A549 treated with GW870086 at 1 μM for 4 hours (cell line): ENCODE results near the gene SCGB1C1. TPM values are rescaled to one million over a fixed set of nuclear protein-coding genes. Genes with fewer than 3 reads are reported as not detected.

Experiments
- total RNA-seq: library from RNA; stranded (reverse); fragments of 200-300 nt; extraction: Qiagen RNA extraction; gene quantifications from 5 replicates; pipeline ENCODE4 v1.2.3, GENCODE V29; 2022; ENCODE audit warnings: low read depth

The SCGB1C1 gene
- total RNA-seq, result not detected in 5 replicates

DNA sequence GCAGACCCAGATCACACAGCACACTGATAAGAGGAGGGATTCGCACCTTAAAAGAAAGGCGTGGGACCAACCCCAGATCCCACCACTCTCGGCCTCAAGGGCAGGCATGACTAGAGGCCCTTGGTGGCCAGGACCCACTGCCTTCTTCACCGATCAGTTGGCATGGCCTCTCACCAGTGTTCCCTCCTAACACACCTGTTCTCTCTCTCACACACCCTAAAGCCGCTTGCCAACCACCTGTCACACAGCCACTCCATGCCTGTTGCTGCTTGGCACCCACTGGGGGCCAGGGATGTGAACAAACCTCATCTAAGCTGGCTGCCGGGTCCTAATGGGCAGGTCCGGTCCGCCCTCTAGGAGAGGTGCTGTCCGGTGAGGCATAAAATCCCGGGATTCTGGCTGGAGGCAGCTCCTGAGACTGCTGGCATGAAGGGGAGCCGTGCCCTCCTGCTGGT lies at the start of gene SCGB1C1:
Gene SCGB1C1 (plus strand): TSS at position 405 of the 455 bp plus-strand sequence. CDS start 22 bp downstream, at position 427.

DNA sequence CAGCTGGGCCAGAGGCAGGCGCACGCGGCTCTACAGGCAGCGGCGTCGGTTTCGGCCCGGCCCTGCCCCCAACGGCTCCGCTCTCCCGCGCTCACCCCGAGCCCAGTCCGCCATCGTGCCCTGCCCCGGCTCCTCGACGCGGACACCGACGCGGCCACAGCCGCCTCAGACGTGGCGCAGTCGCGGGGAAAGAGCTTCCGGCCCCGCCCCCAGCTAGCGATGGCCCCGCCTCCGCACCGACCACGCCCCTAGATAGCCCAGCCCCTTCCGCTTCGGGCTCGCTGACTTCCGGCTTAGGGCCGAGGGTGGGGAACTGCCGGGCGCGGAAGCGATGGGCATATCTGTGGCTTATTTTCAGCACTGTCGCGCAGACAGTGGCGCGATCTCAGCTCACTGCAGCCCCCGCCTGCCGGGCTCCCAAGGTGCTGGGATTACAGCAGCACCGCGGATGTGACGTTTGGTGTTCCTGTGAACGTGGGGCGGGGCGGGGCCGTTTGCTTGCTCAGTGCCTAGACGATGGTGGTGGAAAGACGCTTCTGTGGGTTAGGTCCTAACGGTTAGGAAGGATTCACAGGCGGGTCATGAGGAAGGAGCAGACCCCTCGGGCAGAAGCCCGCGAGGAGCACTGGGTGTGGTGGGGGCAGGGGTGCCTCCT lies 14.5 kb downstream of the SCGB1C1 start, which contains the start of the genes BET1L and RIC8A:
Gene BET1L (minus strand): TSS at position 192 of the 655 bp plus-strand sequence. CDS start 78 bp downstream, at position 114.
Gene RIC8A (plus strand): TSS at position 501 of the 655 bp plus-strand sequence. CDS start 1,147 bp downstream, outside the sequence.

GRCh38 chr11:235997-236773 lies 43.3 kb downstream of the SCGB1C1 start, which contains the start of gene SIRT3:
SIRT3 (minus strand) TSS chr11:236342; CDS start chr11:236328, 14 bp downstream.

DNA sequence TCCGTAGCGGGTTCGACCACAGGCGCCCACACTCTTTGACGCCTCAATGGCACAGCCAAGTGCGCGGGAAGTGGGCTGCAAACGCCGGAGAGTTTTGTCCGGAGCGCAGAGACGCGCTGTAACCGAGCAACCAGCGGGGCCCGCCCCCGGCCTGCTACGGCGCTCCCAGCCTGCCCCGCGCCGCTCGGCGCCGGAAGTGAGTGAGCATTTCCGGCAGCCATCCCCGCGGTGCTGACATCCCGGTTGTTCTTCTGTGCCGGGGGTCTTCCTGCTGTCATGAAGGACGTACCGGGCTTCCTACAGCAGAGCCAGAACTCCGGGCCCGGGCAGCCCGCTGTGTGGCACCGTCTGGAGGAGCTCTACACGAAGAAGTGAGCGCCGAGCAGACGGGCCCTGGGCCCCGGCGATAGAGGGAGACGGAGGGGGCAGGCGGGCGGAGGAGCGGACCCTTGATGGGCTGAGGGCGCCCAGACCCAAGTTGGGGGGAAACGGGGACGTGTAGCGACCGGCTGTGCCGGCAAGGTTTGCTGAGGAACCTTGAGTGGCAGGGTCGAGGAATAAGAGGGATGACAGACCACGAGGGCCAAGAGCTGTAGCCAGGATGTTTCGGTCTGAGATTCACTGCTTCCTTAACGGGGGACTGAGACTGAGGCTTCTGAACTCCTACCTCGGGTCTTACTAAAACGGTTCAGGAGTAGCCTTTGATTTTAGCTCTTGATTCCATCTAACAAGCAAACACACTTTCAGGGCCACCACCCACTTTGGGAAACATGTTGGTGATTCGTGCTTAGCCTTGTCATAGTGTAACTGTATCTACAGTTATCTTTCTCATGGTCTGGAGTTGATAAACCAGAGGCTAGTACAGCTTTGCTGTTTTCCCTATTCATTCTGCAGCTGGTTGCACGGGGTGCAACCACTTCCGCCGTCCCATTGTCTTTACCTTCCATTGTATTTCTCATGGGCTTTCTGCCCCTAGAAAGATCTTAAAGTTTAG lies 44.2 kb downstream of the SCGB1C1 start, which contains the start of gene PSMD13:
Gene PSMD13 (plus strand): TSS at position 203 of the 994 bp plus-strand sequence. CDS start 74 bp downstream, at position 277.

Other genes starting within 250 kb of the SCGB1C1 start
- 42.8 to 49.0 TPM (median 47.3 TPM) in 5 replicates for gene BET1L, start 14.3 kb downstream of the SCGB1C1 start, total RNA-seq
- gene RIC8A, start 14.6 kb downstream of the SCGB1C1 start, total RNA-seq, result 110 to 125 TPM (median 117 TPM) in 5 replicates
- 19.2 to 22.3 TPM (median 21.1 TPM) in 5 replicates for gene SIRT3, start 43.3 kb downstream of the SCGB1C1 start, total RNA-seq
- 165 to 200 TPM (median 177 TPM) in 5 replicates for gene PSMD13, start 43.9 kb downstream of the SCGB1C1 start, total RNA-seq
- 0.08 TPM in 1 of 5 replicates, not detected in the others for gene NLRP6, start 85.3 kb downstream of the SCGB1C1 start, total RNA-seq
- 6.1 to 12.3 TPM (median 11.0 TPM) in 5 replicates for gene PGGHG, start 96.0 kb downstream of the SCGB1C1 start, total RNA-seq
- not detected in 5 replicates for gene IFITM5, start 106.4 kb downstream of the SCGB1C1 start, total RNA-seq
- 58.0 to 65.0 TPM (median 60.1 TPM) in 5 replicates for gene IFITM2, start 114.7 kb downstream of the SCGB1C1 start, total RNA-seq
- gene IFITM1, start 121.0 kb downstream of the SCGB1C1 start, total RNA-seq, result 0.31 to 0.56 TPM (median 0.55 TPM) in 5 replicates
- gene IFITM3, start 127.8 kb downstream of the SCGB1C1 start, total RNA-seq, result 19.5 to 36.0 TPM (median 30.9 TPM) in 5 replicates
- gene B4GALNT4, start 176.4 kb downstream of the SCGB1C1 start, total RNA-seq, result 9.3 to 21.2 TPM (median 16.6 TPM) in 5 replicates
- gene PKP3, start 201.1 kb downstream of the SCGB1C1 start, total RNA-seq, result 29.9 to 39.9 TPM (median 38.6 TPM) in 5 replicates
- gene SIGIRR, start 221.9 kb downstream of the SCGB1C1 start, total RNA-seq, result 60.4 to 93.3 TPM (median 87.7 TPM) in 5 replicates
- 0.72 to 1.2 TPM (median 0.88 TPM) in 5 replicates for gene ANO9, start 248.9 kb downstream of the SCGB1C1 start, total RNA-seq